PC-3 (cell line): ENCODE data around the gene FBXO2. TPM values are rescaled to one million over a fixed set of nuclear protein-coding genes. Genes with fewer than 3 reads are reported as not detected.

Experiments used
- ATAC-seq: fragments of 200-7000 bp; cut with Tn5 transposase; 2 replicates; pipeline ENCODE4 v1.9.1; 2020; ENCODE audit warnings: mild to moderate bottlenecking, moderate library complexity
- BruUV-seq: library from RNA; stranded (reverse); fragments of 400-500 nt; replicated peaks from 2 replicates; lab custom pipeline; 2021; lab: Mats Ljungman, UMichigan
- CTCF ChIA-PET: fragments of 300-600 bp; sonication (Branson Sonifier 250); formaldehyde crosslinking; loops from one replicate; lab custom pipeline; 2022; ENCODE audit warnings: antibody characterized with exemption; lab: Charles Lee
- POLR2A ChIA-PET: fragments of 300-600 bp; sonication (Branson Sonifier 250); formaldehyde crosslinking; loops from one replicate; lab custom pipeline; 2022; ENCODE audit warnings: antibody characterized with exemption; ENCODE audit not compliant: unreplicated experiment; lab: Charles Lee
- DNase-seq: peaks from one replicate; pipeline ENCODE4 v3.0.0-alpha.2; 2015
- H2AFZ ChIP-seq: fragments of 300-600 bp; sonication (generic); 2 replicates; pipeline ENCODE4 v1.6.0; 2016; ENCODE audit warnings: antibody characterized with exemption, low read length
- H3F3A ChIP-seq: fragments of 300-600 bp; sonication (generic); one replicate; pipeline ENCODE4 v1.6.0; 2017; ENCODE audit warnings: antibody characterized with exemption, low read length, control low read depth, mild to moderate bottlenecking; ENCODE audit not compliant: unreplicated experiment
- H3K27ac ChIP-seq: fragments of 300-600 bp; sonication (generic); 2 replicates; pipeline ENCODE4 v1.5.1; 2016; ENCODE audit warnings: mild to moderate bottlenecking, low read length
- H3K27me3 ChIP-seq: fragments of 300-600 bp; sonication (generic); 2 replicates; pipeline ENCODE4 v1.6.1; 2016; ENCODE audit warnings: low read length, mixed read lengths
- H3K36me3 ChIP-seq: fragments of 300-600 bp; sonication (generic); 2 replicates; pipeline ENCODE4 v1.6.1; 2016; ENCODE audit warnings: low read depth, mixed run types, low read length, mixed read lengths
- H3K4me1 ChIP-seq: fragments of 300-600 bp; sonication (generic); 2 replicates; pipeline ENCODE4 v1.5.1; 2016; ENCODE audit warnings: low read length; ENCODE audit not compliant: insufficient read depth
- H3K4me2 ChIP-seq: fragments of 300-600 bp; sonication (generic); 2 replicates; pipeline ENCODE4 v1.6.0; 2016; ENCODE audit warnings: low read length
- H3K4me3 ChIP-seq: fragments of 300-600 bp; sonication (generic); 2 replicates; pipeline ENCODE4 v1.5.1; 2016; ENCODE audit warnings: mild to moderate bottlenecking, low read length, mixed read lengths
- H3K79me2 ChIP-seq: fragments of 300-600 bp; sonication (generic); 2 replicates; pipeline ENCODE4 v1.6.1; 2017; ENCODE audit warnings: low read length, mixed read lengths
- H3K9ac ChIP-seq: fragments of 300-600 bp; sonication (generic); 2 replicates; pipeline ENCODE4 v1.6.0; 2016; ENCODE audit warnings: mild to moderate bottlenecking, low read length
- H3K9me2 ChIP-seq: fragments of 300-600 bp; sonication (generic); replicated peaks from 2 replicates; pipeline ENCODE4 v1.6.1; 2016; ENCODE audit warnings: mixed run types, low read length, mixed read lengths
- H3K9me3 ChIP-seq: fragments of 300-600 bp; sonication (generic); 2 replicates; pipeline ENCODE4 v1.6.1; 2016; ENCODE audit warnings: low read length, mixed read lengths
- H4K20me1 ChIP-seq: fragments of 300-600 bp; sonication (generic); 2 replicates; pipeline ENCODE4 v1.6.1; 2016; ENCODE audit warnings: low read length, mixed read lengths
- CTCF ChIP-seq: fragments of 300-600 bp; sonication (generic); conservative IDR thresholded peaks from 2 replicates; pipeline ENCODE4 v1.5.1; 2017; ENCODE audit warnings: antibody characterized with exemption, low read depth, mild to moderate bottlenecking, low read length
- EZH2 ChIP-seq: fragments of 300-600 bp; sonication (generic); IDR thresholded peaks from one replicate; pipeline ENCODE4 v1.6.1; 2017; ENCODE audit warnings: antibody characterized with exemption, mild to moderate bottlenecking, low read length; ENCODE audit not compliant: unreplicated experiment
- EZH2phosphoT487 ChIP-seq: fragments of 300-600 bp; sonication (generic); IDR thresholded peaks from 2 replicates; pipeline ENCODE4 v1.6.1; 2018; ENCODE audit warnings: mild to moderate bottlenecking, antibody characterized with exemption, low read length, borderline replicate concordance
- intact Hi-C: fragments of 100-400 bp; cut with micrococcal nuclease; formaldehyde crosslinking; loops from 2 replicates; pipeline ENCODE4 v1.9.0; 2023
- total RNA-seq: library from RNA; depleted of rRNA; stranded (reverse); fragments of >200 nt; gene quantifications from 2 replicates; pipeline ENCODE4 v1.2.3, GENCODE V29; 2014

Gene FBXO2
- total RNA-seq, 1 experiment from 2014 or later, result 15.3 TPM

DNA sequence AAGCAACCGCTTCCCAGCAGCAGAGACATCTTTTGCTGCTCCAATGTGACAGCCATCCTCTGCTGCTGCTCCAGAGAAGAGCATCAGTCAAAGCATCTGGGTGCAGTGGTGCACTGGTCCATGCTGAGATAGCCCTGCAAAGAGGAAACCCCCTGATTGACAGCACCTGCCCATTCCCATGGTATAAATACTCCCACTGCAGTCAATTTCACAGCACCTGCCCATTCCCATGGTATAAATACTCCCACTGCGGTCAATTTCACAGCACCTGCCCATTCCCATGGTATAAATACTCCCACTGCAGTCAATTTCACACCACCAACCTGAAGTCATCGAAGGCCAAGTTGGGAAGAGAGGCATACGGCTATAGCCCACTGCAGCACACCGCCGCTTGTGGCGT lies 25.5 kb downstream of the FBXO2 start:
- ATAC-seq (no peak), DNase-seq (no peak)
- BruUV-seq, result no TSS peak
- Histone ChIP-seq H3K27ac (no peak overlapping the region), H3K4me3 (no peak overlapping the region), H3F3A (no peaks in the 10 kb centered on the region), H3K27me3 (peaks cover 43% of the 10 kb centered on the region), H3K9me2 (no peaks in the 10 kb centered on the region), H3K4me2 (no peak overlapping the region), H3K36me3 (no peaks in the 10 kb centered on the region), H3K9ac (no peak overlapping the region), H3K79me2 (no peaks in the 10 kb centered on the region), H4K20me1 (no peaks in the 10 kb centered on the region), H2AFZ (no peak overlapping the region), H3K4me1 (no peaks in the 10 kb centered on the region), H3K9me3 (no peaks in the 10 kb centered on the region)
- POLR2A ChIA-PET, result no interaction called here
- no peak for TF ChIP-seq EZH2phosphoT487
- TF ChIP-seq CTCF, result no peak
- TF ChIP-seq EZH2, result no peak
- CTCF ChIA-PET, result no interaction called here
- intact Hi-C loops, result no loop called here

DNA sequence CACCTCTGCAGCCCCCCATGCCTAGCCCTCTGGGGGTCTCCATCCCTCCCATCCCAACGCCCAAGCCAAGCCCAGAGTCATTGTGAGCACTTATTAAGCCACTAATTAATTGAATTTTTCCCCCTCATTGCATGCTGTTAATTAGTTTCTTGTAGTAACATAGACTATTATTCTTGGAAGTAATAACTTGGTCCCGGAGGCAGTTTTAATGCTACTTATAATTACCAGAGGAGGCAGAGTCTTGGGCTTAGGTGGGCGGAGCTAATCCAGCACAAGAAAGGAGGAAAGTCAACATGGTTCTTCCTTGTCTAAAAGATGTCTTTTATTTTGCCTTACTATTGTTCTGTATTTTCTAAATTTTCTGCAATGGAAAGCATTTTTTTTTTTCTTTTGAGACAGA lies 27.7 kb downstream of the FBXO2 start:
- Histone ChIP-seq H3K27me3 (peaks cover 37% of the 10 kb centered on the region), H3K4me2 (no peak overlapping the region), H3K9ac (no peak overlapping the region), H3K36me3 (no peaks in the 10 kb centered on the region), H3K9me3 (no peaks in the 10 kb centered on the region), H3F3A (no peaks in the 10 kb centered on the region), H2AFZ (no peak overlapping the region), H3K4me1 (no peaks in the 10 kb centered on the region), H3K4me3 (no peak overlapping the region), H3K27ac (no peak overlapping the region), H3K79me2 (no peaks in the 10 kb centered on the region), H3K9me2 (no peaks in the 10 kb centered on the region), H4K20me1 (no peaks in the 10 kb centered on the region)
- DNase-seq, result no peak
- BruUV-seq, result no TSS peak
- TF ChIP-seq CTCF, result no peak
- TF ChIP-seq EZH2phosphoT487, result no peak
- no peak for TF ChIP-seq EZH2
- intact Hi-C loops, result no loop called here
- no peak for ATAC-seq
- ChIA-PET CTCF (no interaction called here), POLR2A (no interaction called here)

GRCh38 chr1:11623702-11624101 lies 30.5 kb downstream of the FBXO2 start:
- Histone ChIP-seq H3F3A (no peaks in the 10 kb centered on the region), H3K4me2 (no peak overlapping the region), H3K4me3 (no peak overlapping the region), H3K9me2 (no peaks in the 10 kb centered on the region), H3K9me3 (no peaks in the 10 kb centered on the region), H3K36me3 (no peaks in the 10 kb centered on the region), H4K20me1 (no peaks in the 10 kb centered on the region), H2AFZ (no peak overlapping the region), H3K9ac (no peak overlapping the region), H3K27me3 (peaks cover 17% of the 10 kb centered on the region), H3K27ac (no peak overlapping the region), H3K4me1 (no peaks in the 10 kb centered on the region), H3K79me2 (no peaks in the 10 kb centered on the region)
- CTCF ChIA-PET, result interaction anchor here (0.7 kb wide), 1 partner anchor 19 kb away, joined by 3 read pairs; no protein-coding TSS in a partner anchor
- no TSS peak for BruUV-seq
- ATAC-seq, result no peak
- no peak for TF ChIP-seq EZH2phosphoT487
- TF ChIP-seq EZH2, result no peak
- no peak for TF ChIP-seq CTCF
- POLR2A ChIA-PET, result interaction anchor here (0.6 kb wide), 1 partner anchor 586 kb away, joined by 3 read pairs; no protein-coding TSS in a partner anchor
- intact Hi-C loops, result no loop called here
- DNase-seq, result no peak
